Muscle layer of colon (tissue), 2 donors: ENCODE measurements around the gene ERP27.

Source experiments
- H3K27ac ChIP-seq: one replicate; pipeline ENCODE4 v1.7.0; 2013; ENCODE audit warnings: low read depth, mild to moderate bottlenecking, low read length, moderate library complexity
- H3K27me3 ChIP-seq, 2 donors: one replicate each; pipeline ENCODE4 v1.7.0; 2013; ENCODE audit warnings: low read length in 2 of 2, mild to moderate bottlenecking in 2 of 2; ENCODE audit not compliant: insufficient read depth in 2 of 2, control insufficient read depth in 1 of 2
- H3K36me3 ChIP-seq: one replicate; pipeline ENCODE4 v1.7.0; 2013; ENCODE audit warnings: mild to moderate bottlenecking, low read length; ENCODE audit not compliant: insufficient read depth
- H3K4me1 ChIP-seq: one replicate; pipeline ENCODE4 v1.7.0; 2013; ENCODE audit warnings: mild to moderate bottlenecking, low read length; ENCODE audit not compliant: insufficient read depth
- H3K4me3 ChIP-seq, 2 donors: one replicate each; pipeline ENCODE4 v1.7.0; 2013; ENCODE audit warnings: low read length in 2 of 2, low read depth in 1 of 2, mild to moderate bottlenecking in 1 of 2, moderate library complexity in 1 of 2
- H3K9ac ChIP-seq: one replicate; pipeline ENCODE4 v1.7.0; 2013; ENCODE audit warnings: low read length
- H3K9me3 ChIP-seq: one replicate; pipeline ENCODE4 v1.7.0; 2013; ENCODE audit warnings: mild to moderate bottlenecking, low read length
- donor health status: abdominal sarcoma.
- donor health status: Adenocarcinoma of cecum.

Gene ERP27

DNA sequence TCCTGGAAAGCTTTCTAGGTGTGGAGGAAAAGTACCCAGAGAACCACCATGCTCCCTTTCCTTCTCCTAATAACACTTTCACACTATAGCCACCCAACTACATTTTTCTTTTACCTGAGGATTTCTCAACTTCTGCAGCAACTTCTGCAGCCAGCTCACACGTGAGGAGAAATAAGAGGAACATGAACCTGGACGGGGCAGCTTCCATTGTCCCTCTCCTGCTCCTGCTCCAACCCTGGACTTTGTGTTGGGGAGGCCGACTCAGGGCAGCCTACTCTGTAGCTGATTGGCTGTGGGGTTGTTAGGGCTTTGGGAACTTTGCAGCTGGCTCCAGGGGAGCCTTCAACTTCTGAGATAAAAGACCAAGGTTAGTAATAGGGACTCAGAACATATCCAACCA is at the start of gene ERP27:
ERP27 (minus strand) TSS at position 237 of the 400 bp plus-strand sequence; CDS start at position 208, 29 bp downstream.
- Histone ChIP-seq H3K4me1 (peaks cover 3% of the 10 kb centered on the region), H3K9ac (no peak within 1 kb of the TSS), H3K9me3 (no peaks in the 10 kb centered on the region), H3K27ac (no peak within 1 kb of the TSS), H3K4me3 (no peak within 1 kb of the TSS), H3K36me3 (no peaks in the 10 kb centered on the region), H3K27me3 (no peaks in the 10 kb centered on the region)

DNA sequence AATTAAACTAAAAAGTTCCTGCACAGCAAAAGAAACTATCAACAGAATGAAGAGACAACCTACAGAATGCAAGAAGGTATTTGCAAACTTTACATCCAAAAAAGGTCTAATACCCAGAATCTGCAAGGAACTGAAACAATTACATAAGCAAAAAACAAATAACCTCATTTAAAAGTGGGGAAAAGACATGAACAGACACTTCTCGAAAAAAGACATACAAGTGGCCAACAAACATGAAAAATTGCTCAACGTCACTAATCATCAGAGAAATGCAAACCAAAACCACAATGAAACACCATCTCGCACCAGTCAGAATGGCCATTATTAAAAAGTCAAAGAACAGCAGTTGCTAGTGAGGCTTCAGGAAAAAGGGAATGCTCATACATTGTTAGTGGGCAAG is 49.7 kb upstream of the ERP27 start:
- H3K27ac ChIP-seq, result no peak overlapping the region
- H3K27me3 ChIP-seq, result no peaks in the 10 kb centered on the region
- no peaks in the 10 kb centered on the region for H3K9me3 ChIP-seq
- H3K4me3 ChIP-seq, result no peak overlapping the region
- H3K36me3 ChIP-seq, result no peaks in the 10 kb centered on the region
- no peak overlapping the region for H3K9ac ChIP-seq
- H3K4me1 ChIP-seq, result no peaks in the 10 kb centered on the region

DNA sequence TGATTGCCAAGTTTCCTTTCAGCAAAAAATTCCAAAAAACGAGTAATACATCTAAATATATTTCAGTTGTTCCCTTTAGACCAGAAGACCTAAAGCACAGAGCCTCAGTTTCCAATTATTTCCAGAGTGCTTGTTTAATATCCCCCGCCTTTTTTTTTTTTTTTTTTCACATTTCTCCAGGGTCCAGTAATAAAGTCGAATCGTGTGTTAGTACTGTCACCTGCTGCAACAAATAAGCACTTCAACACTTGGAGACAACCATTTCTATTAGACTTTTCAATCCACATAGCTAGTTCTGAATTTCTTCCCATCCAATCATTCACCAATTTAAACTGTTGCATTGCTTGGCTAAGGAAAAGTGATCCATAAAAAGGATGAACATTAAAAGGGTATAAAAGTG is 48.1 kb upstream of the ERP27 start:
- Histone ChIP-seq H3K36me3 (no peaks in the 10 kb centered on the region), H3K4me1 (no peaks in the 10 kb centered on the region), H3K27ac (no peak overlapping the region), H3K4me3 (no peak overlapping the region), H3K27me3 (no peaks in the 10 kb centered on the region), H3K9me3 (no peaks in the 10 kb centered on the region), H3K9ac (no peak overlapping the region)

DNA sequence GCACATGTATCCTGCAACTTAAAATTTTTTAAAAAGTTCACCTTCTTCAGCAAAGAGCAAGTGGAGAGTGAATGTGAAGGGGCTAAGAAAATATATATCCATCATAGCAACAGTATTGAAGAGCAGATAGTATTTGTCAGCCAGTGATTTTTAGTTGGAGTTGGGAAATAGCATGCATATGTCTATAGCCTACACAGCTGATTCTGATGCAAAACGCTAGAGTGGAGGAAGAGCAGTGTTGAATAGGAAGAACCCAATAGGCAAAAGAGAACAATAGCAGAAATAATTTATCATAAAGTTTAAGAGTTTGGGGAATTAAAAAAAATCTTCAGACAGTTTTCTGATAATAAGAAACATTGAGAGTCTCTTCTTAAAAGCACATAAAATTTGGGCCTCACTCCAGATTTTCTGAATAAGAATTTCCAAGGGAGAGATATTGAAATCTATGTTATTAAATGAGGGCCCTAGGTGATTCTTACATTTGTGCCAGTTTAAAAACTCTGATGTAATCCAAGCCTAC is 46.5 kb upstream of the ERP27 start:
- H3K36me3 ChIP-seq, result no peaks in the 10 kb centered on the region
- H3K9me3 ChIP-seq, result no peaks in the 10 kb centered on the region
- no peak overlapping the region for H3K27ac ChIP-seq
- H3K27me3 ChIP-seq, result no peaks in the 10 kb centered on the region
- H3K4me1 ChIP-seq, result no peaks in the 10 kb centered on the region
- H3K4me3 ChIP-seq, result no peak overlapping the region
- no peak overlapping the region for H3K9ac ChIP-seq

DNA sequence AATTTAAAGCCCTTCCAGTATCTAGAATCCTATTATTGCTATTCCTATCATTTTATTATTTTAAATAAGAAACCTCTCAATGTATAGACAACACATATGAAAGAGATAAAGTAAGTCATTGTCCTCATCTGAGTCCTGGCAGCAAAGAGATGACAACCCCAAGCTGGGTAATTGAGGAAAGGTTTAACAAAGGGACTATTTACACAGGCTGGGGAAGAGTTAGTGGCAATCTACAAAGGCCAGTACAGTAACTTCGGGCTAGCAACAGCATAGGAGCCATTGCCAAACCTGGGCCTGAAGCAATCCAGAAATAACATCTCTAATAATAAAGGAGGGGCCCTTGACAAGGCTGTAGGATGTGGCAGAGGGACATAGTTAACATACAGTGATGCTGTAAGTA is 45.7 kb upstream of the ERP27 start:
- Histone ChIP-seq H3K9me3 (no peaks in the 10 kb centered on the region), H3K9ac (no peak overlapping the region), H3K27ac (no peak overlapping the region), H3K27me3 (no peaks in the 10 kb centered on the region), H3K36me3 (no peaks in the 10 kb centered on the region), H3K4me1 (no peaks in the 10 kb centered on the region), H3K4me3 (no peak overlapping the region)

DNA sequence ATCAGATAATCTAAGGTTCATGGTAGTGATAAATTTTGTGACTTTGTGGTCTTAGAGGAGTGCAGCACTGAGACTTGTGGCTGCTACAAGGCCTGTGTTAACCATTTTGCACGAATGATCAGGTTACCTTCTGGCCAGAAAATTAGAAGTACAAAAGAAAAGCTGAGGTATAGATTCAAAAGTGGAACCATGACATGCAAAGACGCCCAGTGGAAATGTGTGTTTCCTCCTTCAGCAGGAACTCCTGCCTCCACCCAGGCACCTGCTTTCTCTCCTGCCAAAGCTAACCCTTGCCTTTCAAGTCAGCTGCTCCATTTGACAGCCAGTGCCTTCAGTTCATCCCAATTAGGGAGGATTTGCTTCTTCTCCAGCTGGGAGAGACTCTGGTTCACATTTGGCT is 44.7 kb upstream of the ERP27 start:
- no peak overlapping the region for H3K9ac ChIP-seq
- no peaks in the 10 kb centered on the region for H3K4me1 ChIP-seq
- no peak overlapping the region for H3K27ac ChIP-seq
- H3K36me3 ChIP-seq, result no peaks in the 10 kb centered on the region
- H3K27me3 ChIP-seq, result no peaks in the 10 kb centered on the region
- H3K9me3 ChIP-seq, result no peaks in the 10 kb centered on the region
- H3K4me3 ChIP-seq, result no peak overlapping the region

DNA sequence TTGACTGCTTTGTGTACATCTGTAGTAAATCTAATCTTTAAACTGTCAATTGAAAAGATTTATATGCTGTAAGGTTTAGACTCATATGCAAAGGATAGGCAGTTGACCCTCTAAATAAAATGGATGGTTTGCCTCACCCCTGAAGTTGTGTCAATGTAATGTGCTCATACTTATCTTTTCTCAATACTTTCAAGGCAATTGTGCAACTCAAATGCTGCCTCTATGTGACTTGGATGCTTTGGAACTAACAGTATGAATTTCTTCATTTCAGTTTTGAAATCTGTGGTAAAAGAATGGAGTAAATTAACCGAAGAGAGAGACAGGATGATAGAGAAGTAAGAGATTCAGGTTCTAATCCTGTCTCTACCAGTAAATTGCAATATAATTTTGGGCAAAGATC is 44.2 kb upstream of the ERP27 start:
- H3K4me3 ChIP-seq, result no peak overlapping the region
- H3K9me3 ChIP-seq, result no peaks in the 10 kb centered on the region
- no peak overlapping the region for H3K9ac ChIP-seq
- no peaks in the 10 kb centered on the region for H3K27me3 ChIP-seq
- no peak overlapping the region for H3K27ac ChIP-seq
- no peaks in the 10 kb centered on the region for H3K36me3 ChIP-seq
- H3K4me1 ChIP-seq, result no peaks in the 10 kb centered on the region

DNA sequence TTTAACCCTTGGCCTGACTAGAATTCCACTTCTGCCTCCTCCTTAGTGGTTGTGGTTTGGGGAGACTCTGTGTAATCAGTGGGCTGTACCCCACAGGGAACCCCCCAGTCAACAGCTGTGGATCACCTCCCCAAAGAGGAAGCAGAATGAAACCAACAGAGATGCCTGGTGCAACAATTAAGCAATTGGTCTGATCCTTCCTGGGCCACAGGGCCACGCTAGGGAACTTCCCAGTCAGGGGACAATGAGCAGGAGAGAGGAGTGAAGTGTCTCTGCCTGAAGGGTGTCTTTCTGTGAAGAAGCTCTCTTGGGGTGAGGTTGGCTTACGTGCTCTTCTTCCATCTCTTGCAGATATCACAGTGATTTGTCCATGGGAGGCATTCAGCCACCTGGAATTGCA is 42.7 kb upstream of the ERP27 start:
- Histone ChIP-seq H3K36me3 (no peaks in the 10 kb centered on the region), H3K27ac (no peak overlapping the region), H3K4me3 (no peak overlapping the region), H3K27me3 (no peaks in the 10 kb centered on the region), H3K9me3 (no peaks in the 10 kb centered on the region), H3K9ac (no peak overlapping the region), H3K4me1 (no peaks in the 10 kb centered on the region)

DNA sequence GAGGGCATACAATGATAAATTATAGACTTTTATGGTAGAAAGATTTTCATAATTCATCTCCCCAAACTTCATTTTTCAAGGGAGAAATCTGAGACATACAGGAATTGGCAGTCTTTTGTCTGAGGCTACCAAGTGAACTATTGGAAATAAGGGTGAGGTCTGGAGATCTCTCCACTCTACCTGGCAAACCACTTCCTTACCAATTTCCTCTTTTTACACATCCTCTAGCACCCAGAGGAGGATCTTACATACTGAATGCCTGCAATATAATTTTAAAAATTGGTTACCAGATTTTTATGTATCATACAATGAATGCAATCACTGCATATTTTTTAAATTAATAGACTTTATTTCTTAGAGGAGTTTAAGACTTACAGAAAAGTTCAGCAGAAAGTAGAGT is 41.1 kb upstream of the ERP27 start:
- H3K9ac ChIP-seq, result no peak overlapping the region
- no peak overlapping the region for H3K4me3 ChIP-seq
- no peaks in the 10 kb centered on the region for H3K36me3 ChIP-seq
- no peaks in the 10 kb centered on the region for H3K9me3 ChIP-seq
- H3K4me1 ChIP-seq, result no peaks in the 10 kb centered on the region
- no peak overlapping the region for H3K27ac ChIP-seq
- H3K27me3 ChIP-seq, result no peaks in the 10 kb centered on the region

DNA sequence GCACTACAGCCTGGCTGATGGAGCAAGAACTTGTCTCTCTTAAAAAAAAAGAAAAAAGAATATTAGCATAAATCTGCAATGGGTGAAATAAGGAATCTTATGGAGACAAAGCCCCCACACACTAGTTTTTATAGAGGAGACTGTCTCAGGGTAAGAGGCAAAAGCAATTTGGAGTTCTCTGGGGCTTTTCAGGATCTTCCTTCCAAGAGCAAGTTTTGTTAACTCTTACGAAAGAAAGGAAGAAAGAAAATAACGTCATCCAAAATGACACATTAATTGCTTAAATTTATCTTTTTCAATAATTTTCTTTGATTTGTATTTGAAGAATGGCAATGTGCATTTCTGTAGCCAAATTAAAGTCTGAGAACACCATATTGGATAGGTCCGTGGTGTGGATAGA is 38.3 kb upstream of the ERP27 start:
- Histone ChIP-seq H3K27ac (no peak overlapping the region), H3K4me1 (no peaks in the 10 kb centered on the region), H3K36me3 (no peaks in the 10 kb centered on the region), H3K4me3 (no peak overlapping the region), H3K9ac (no peak overlapping the region), H3K27me3 (no peaks in the 10 kb centered on the region), H3K9me3 (no peaks in the 10 kb centered on the region)

DNA sequence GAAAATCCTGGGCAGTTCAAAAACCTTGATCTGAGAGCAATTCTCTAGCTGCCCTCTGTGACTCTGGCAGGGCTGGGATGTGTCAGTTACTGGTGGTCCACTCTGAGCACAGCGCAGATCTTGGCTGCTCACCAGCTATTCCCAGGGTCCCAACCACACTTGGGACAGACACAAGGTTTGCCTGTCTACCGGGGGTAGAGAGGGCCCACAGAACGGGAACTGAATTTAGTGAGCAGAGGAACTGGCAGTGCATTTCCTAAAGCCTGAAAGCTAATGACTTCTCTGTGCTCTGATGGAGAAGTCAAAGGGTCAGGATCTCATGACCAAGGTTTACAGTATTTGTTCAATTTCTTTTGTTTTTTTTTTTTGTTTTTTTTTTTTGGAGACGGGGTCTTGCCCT is 37.1 kb upstream of the ERP27 start:
- no peaks in the 10 kb centered on the region for H3K27me3 ChIP-seq
- H3K27ac ChIP-seq, result no peak overlapping the region
- no peaks in the 10 kb centered on the region for H3K4me1 ChIP-seq
- H3K36me3 ChIP-seq, result no peaks in the 10 kb centered on the region
- H3K9ac ChIP-seq, result no peak overlapping the region
- H3K4me3 ChIP-seq, result no peak overlapping the region
- no peaks in the 10 kb centered on the region for H3K9me3 ChIP-seq

DNA sequence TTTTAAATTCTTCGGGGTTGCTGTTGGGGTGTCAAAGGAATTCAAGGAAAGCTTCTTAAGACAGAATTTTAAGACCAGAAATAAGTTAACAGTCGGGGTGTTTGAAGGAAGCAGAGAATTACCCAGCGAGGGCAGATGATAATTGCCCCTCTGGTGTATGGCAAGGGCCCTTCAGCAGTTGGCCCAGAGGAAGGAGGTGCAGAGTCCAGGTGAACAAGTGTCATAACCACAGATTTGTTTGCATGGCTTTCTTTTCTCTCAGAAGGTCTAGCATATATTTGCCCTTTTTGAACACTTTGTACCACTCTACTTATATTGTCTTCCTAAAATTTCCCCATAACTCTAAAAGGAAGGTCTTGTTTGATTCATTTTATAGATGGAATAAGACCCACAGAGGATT is 36.3 kb upstream of the ERP27 start:
- Histone ChIP-seq H3K4me3 (no peak overlapping the region), H3K9me3 (no peaks in the 10 kb centered on the region), H3K27me3 (no peaks in the 10 kb centered on the region), H3K9ac (no peak overlapping the region), H3K36me3 (no peaks in the 10 kb centered on the region), H3K27ac (no peak overlapping the region), H3K4me1 (no peaks in the 10 kb centered on the region)
